Measurements from ENCODE around the gene CARMIL3. TPM values are rescaled to one million over a fixed set of nuclear protein-coding genes. Genes with fewer than 3 reads are reported as not detected.

CARMIL3 gene
- total RNA-seq, 1 experiment from 2014 or later, result not detected

GRCh38 chr14:24054324-24054641 lies 2.5 kb downstream of the CARMIL3 start:
- Mint-ChIP-seq H3K36me3 (ENCODE audit: insufficient read depth, unreplicated experiment) (peaks cover 9% of the 10 kb centered on the region), H3K4me1 (ENCODE audit: insufficient read depth, unreplicated experiment) (peaks cover 12% of the 10 kb centered on the region), H3K9me3 (ENCODE audit: unreplicated experiment) (no peaks in the 10 kb centered on the region), H3K4me3 (ENCODE audit: unreplicated experiment) (no peak overlapping the region), H3K27me3 (ENCODE audit: insufficient read depth, unreplicated experiment) (peaks cover 83% of the 10 kb centered on the region), H3K27ac (ENCODE audit: low read depth, unreplicated experiment) (no peak overlapping the region)
- no peak for DNase-seq (ENCODE audit: unreplicated experiment)
- ChIA-PET CTCF (interaction anchor here (0.6 to 6.5 kb wide), 5 partner anchors 36 to 386 kb away, joined by 3 to 79 read pairs (median 4); no protein-coding TSS in a partner anchor), POLR2A (no interaction called here)
- intact Hi-C loops (cut with micrococcal nuclease), result no loop called here
- TF ChIP-seq, protein P1, sequence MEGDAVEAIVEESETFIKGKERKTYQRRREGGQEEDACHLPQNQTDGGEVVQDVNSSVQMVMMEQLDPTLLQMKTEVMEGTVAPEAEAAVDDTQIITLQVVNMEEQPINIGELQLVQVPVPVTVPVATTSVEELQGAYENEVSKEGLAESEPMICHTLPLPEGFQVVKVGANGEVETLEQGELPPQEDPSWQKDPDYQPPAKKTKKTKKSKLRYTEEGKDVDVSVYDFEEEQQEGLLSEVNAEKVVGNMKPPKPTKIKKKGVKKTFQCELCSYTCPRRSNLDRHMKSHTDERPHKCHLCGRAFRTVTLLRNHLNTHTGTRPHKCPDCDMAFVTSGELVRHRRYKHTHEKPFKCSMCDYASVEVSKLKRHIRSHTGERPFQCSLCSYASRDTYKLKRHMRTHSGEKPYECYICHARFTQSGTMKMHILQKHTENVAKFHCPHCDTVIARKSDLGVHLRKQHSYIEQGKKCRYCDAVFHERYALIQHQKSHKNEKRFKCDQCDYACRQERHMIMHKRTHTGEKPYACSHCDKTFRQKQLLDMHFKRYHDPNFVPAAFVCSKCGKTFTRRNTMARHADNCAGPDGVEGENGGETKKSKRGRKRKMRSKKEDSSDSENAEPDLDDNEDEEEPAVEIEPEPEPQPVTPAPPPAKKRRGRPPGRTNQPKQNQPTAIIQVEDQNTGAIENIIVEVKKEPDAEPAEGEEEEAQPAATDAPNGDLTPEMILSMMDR (IDR thresholded peaks at IDR 0.05; ENCODE audit: unreplicated experiment), result no peak
- no TSS peak for BruUV-seq (replicated peaks)

DNA sequence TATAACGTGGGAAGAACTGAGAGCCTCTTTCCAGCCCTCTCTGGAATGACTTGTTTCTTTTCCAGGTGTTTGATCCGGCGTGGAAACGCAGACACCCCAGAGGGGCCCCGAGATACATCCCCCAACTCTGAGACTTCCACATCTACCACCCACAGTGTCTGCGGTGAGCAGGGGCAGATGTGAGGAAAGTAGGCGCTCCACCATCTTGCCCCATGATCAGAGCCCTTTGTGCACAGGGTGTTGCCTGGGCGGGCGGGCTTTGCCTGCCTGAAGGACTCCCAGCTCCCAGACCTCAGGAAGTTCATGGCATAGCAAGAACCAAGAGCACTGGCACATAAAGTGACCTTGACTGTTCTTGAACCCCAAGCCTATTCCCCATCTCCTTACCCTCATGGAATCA lies 2.8 kb downstream of the CARMIL3 start:
- BruUV-seq (replicated peaks), result no TSS peak
- CTCF ChIA-PET, result interaction anchor here (0.6 to 6.5 kb wide), 4 partner anchors 36 to 387 kb away, joined by 3 to 79 read pairs (median 4); no protein-coding TSS in a partner anchor

GRCh38 chr14:24055971-24056799 lies 4.4 kb downstream of the CARMIL3 start:
- CTCF ChIA-PET, result interaction anchor here (0.5 to 6.5 kb wide), 13 partner anchors 13 to 186 kb away, joined by 3 to 79 read pairs (median 4); partner anchors contain the start of genes CPNE6, IRF9, PCK2 and TINF2

More for the DNA sequence above, 2.8 kb downstream of the CARMIL3 start:
- DNase-seq (ENCODE audit: unreplicated experiment), result no peak
- Mint-ChIP-seq H3K4me1 (ENCODE audit: insufficient read depth, unreplicated experiment) (peaks cover 12% of the 10 kb centered on the region), H3K9me3 (ENCODE audit: unreplicated experiment) (no peaks in the 10 kb centered on the region), H3K36me3 (ENCODE audit: insufficient read depth, unreplicated experiment) (peaks cover 9% of the 10 kb centered on the region), H3K27ac (ENCODE audit: low read depth, unreplicated experiment) (no peak overlapping the region), H3K4me3 (ENCODE audit: unreplicated experiment) (no peak overlapping the region), H3K27me3 (ENCODE audit: insufficient read depth, unreplicated experiment) (peaks cover 80% of the 10 kb centered on the region)
- TF ChIP-seq, protein P1 (IDR thresholded peaks at IDR 0.05; ENCODE audit: unreplicated experiment), result no peak
- POLR2A ChIA-PET, result no interaction called here
- intact Hi-C loops (cut with micrococcal nuclease), result no loop called here

GRCh38 chr14:24056800-24057184 lies 5.0 kb downstream of the CARMIL3 start:
- Mint-ChIP-seq H3K9me3 (ENCODE audit: unreplicated experiment) (no peaks in the 10 kb centered on the region), H3K27ac (ENCODE audit: low read depth, unreplicated experiment) (no peak overlapping the region), H3K27me3 (ENCODE audit: insufficient read depth, unreplicated experiment) (peaks cover 60% of the 10 kb centered on the region), H3K36me3 (ENCODE audit: insufficient read depth, unreplicated experiment) (peaks cover 9% of the 10 kb centered on the region), H3K4me1 (ENCODE audit: insufficient read depth, unreplicated experiment) (peaks cover 12% of the 10 kb centered on the region), H3K4me3 (ENCODE audit: unreplicated experiment) (no peak overlapping the region)
- BruUV-seq (replicated peaks), result no TSS peak
- TF ChIP-seq, protein P1 (IDR thresholded peaks at IDR 0.05; ENCODE audit: unreplicated experiment), result no peak
- DNase-seq (ENCODE audit: unreplicated experiment), result peak; percentile 31
- CTCF ChIA-PET, result interaction anchor here (0.5 to 6.5 kb wide), 14 partner anchors 13 to 185 kb away, joined by 3 to 79 read pairs (median 4); partner anchors contain the start of genes CPNE6, IRF9, PCK2 and TINF2
- intact Hi-C loops (cut with micrococcal nuclease), result no loop called here
- POLR2A ChIA-PET, result interaction anchor here (0.7 kb wide), 1 partner anchor 52 kb away, joined by 3 read pairs; no protein-coding TSS in a partner anchor

More at GRCh38 chr14:24055971-24056799, 4.4 kb downstream of the CARMIL3 start:
- Mint-ChIP-seq H3K36me3 (ENCODE audit: insufficient read depth, unreplicated experiment) (peaks cover 9% of the 10 kb centered on the region), H3K4me1 (ENCODE audit: insufficient read depth, unreplicated experiment) (peaks cover 12% of the 10 kb centered on the region), H3K9me3 (ENCODE audit: unreplicated experiment) (no peaks in the 10 kb centered on the region), H3K4me3 (ENCODE audit: unreplicated experiment) (no peak overlapping the region), H3K27me3 (ENCODE audit: insufficient read depth, unreplicated experiment) (peaks cover 64% of the 10 kb centered on the region), H3K27ac (ENCODE audit: low read depth, unreplicated experiment) (no peak overlapping the region)
- intact Hi-C loops (cut with micrococcal nuclease), result no loop called here
- no peak for DNase-seq (ENCODE audit: unreplicated experiment)
- TF ChIP-seq, protein P1 (IDR thresholded peaks at IDR 0.05; ENCODE audit: unreplicated experiment), result no peak
- POLR2A ChIA-PET, result no interaction called here
- no TSS peak for BruUV-seq (replicated peaks)
